GM21825 (cell line): ENCODE results near the gene CTTNBP2.

Experiments
- ATAC-seq: cut with Tn5 transposase; IDR thresholded peaks from one replicate; pipeline ENCODE4 v1.9.1; 2021; ENCODE audit warnings: mild to moderate bottlenecking, moderate library complexity; ENCODE audit not compliant: unreplicated experiment

The CTTNBP2 gene

DNA sequence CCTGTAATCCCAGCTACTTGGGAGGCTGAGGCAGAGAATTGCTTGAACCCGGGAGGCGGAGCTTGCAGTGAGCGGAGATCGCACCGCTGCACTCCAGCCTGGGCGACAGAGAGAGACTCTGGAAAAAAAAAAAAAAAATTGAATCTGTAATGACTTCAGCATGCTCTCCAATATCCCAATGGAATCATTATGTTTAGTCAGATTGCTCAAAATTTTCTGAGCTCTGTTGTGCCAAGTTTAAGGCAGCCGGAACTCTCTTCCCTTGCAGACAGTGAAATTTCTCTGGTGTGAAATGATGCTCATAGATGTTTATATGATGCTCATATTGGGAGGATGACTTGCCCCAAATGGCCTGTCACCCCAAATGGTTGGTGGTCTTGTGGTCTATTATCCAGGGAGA lies 180.9 kb downstream of the CTTNBP2 start:
- no peak for ATAC-seq

DNA sequence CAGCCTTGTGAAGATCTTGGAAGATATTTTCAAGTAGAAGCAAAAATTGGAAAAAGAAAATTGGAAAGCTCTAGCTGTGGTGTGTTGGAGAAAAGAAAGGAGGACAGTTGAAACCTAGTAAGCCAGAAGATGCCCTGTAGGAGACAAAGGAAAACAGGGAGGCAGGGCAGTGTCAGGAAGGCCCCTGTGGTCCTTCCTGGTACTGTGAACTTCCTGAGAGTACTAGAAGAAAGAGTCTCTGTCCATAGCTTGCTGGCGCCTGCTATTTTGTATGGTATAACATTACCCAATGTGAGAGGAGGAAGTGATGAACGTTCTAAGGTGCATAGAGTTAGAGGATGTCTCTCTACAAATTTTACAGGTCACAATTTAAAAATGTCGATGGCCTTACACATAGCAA lies 183.1 kb downstream of the CTTNBP2 start:
- ATAC-seq: no peak

GRCh38 chr7:117689406-117689805 lies 183.8 kb downstream of the CTTNBP2 start:
- no peak for ATAC-seq

DNA sequence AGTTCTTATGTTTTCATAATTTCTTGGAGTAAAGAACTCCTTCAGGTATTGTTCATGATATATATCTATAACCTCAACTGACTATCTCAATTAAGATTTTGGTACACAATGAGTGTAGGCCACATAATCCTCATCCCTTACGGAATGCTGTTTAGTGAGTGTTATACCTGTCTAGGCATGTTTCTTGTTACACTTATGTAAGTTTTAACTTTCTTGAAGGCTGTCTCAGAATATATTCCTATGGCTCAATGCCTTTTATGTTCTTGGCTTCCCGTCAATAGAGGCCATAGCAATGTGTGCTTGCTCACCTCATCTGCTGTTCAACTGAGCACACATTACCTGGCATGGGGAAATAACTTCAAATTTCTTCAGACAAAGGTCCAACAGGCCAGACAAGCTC lies 185.1 kb downstream of the CTTNBP2 start:
- ATAC-seq: no peak

DNA sequence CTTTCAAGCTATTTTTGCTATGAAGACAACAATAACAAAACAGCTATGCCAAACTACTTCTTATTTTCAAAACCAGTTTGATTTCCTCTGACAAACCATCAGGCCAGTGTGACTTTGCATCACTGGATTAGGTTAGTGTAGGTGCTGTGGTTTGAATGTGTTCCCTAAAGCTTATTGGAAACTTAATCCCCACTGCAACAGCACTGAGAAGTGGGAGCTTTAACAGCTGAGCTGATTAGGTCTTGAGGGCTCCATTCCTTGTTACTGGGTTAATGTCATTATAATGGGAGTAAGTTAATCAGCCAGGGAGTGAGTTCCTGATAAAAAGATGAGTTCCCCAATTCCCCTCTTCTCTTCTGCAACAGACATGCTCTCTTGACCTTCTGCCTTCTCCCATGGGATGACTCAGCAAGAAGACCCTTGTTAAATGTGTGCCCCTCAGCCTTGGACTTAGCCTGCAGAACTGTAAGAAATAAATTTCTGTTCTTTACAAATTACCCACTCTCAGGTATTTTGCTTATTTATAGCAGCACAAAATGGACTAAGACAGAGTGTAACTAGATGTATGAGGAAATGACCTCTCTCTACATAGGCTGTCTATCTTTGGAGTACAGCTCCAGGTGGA lies 186.8 kb downstream of the CTTNBP2 start:
- no peak for ATAC-seq

GRCh38 chr7:117685795-117686194 lies 187.4 kb downstream of the CTTNBP2 start:
- ATAC-seq: no peak

DNA sequence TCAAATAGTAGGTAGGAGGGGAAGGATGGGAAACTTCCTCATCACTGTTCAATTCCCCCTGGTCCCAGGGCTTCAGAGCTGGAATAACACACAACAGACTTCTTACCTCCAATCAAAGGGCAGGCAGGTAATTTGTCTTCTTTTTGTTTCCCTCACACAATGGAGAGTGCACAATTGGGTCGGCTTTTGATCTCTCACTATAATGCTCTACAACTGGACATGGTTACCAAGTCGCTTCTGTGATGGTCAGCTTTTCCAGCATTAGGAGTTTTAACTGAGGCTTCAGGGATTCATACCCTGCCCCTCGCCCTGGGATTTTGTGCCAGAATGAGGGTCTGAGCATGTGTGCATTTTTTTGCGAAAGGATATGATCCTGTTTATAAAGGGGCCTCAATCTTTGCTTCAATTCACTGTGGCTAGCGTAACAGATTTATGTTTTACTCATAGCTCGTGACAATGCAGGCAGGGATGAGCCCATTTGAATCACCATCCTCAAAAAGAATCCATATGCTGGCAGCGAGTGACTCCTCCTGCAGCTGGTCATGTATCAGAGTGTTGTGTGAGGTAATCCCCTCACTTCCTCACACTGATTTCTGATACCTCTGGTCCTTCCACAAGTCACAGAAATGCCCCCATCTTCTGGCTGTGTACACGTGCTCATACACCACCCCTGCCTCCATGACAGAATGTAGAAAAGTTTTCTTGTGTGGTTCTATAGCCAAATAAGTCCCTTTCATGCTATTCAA lies 189.6 kb downstream of the CTTNBP2 start:
- no peak for ATAC-seq

GRCh38 chr7:117682681-117683385 lies 190.4 kb downstream of the CTTNBP2 start:
- no peak for ATAC-seq

GRCh38 chr7:117679120-117679519 lies 194.1 kb downstream of the CTTNBP2 start:
- ATAC-seq: no peak

- no peak for ATAC-seq
These were observed 197.5 kb downstream of the CTTNBP2 start for GRCh38 chr7:117675497-117676435.

DNA sequence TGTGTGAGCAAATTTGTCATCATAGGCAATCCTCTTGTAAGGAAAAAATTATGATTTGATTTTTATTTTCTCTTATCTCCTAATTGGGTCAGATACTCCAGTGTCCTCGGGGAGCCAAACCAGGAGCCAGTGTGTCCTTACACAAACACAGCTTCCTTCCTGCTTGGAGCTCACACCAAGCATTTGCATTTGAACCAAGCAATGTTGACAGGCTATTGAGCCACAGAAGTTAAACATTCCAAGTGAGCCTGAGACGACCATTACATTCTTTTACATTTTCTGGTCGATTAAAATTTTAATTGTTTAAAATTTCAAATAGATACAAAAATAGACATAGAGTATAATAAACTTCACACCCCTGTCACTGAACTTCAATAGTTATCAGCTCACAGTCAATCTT lies 198.6 kb downstream of the CTTNBP2 start:
- no peak for ATAC-seq

- no peak for ATAC-seq
These were observed 199.4 kb downstream of the CTTNBP2 start for GRCh38 chr7:117673839-117674238.

- no peak for ATAC-seq
These were observed 199.9 kb downstream of the CTTNBP2 start for GRCh38 chr7:117673367-117673766.

GRCh38 chr7:117672453-117672852 lies 200.8 kb downstream of the CTTNBP2 start:
- ATAC-seq: no peak

DNA sequence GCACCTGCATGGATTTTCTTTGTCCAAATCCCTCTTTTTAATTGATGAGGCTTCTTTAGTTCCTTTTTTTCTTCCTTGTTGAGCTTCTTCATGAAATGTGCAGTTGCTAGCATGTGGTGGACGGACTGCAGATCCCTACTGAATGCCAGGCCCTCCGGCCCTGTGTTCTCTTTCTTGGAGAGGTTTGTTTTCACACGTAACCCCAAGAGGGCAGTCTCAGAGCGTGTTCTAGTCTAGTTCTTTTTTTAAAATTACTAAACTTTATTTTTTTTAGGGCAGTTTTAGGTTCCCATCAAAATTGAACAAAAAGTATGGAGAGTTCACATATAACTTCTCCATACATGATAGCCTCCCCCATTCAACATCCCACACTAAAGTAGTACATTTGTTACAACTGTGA lies 203.4 kb downstream of the CTTNBP2 start:
- ATAC-seq: no peak

GRCh38 chr7:117667456-117667855 lies 205.8 kb downstream of the CTTNBP2 start:
- ATAC-seq: no peak

DNA sequence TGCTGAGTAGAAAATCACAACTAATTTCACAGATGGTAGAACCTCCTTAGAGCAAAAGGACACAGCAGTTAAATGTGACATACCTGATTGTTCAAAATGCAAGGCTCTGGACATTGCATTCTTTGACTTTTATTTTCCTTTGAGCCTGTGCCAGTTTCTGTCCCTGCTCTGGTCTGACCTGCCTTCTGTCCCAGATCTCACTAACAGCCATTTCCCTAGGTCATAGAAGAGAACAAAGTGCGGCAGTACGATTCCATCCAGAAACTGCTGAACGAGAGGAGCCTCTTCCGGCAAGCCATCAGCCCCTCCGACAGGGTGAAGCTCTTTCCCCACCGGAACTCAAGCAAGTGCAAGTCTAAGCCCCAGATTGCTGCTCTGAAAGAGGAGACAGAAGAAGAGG lies 206.6 kb downstream of the CTTNBP2 start:
- no peak for ATAC-seq

DNA sequence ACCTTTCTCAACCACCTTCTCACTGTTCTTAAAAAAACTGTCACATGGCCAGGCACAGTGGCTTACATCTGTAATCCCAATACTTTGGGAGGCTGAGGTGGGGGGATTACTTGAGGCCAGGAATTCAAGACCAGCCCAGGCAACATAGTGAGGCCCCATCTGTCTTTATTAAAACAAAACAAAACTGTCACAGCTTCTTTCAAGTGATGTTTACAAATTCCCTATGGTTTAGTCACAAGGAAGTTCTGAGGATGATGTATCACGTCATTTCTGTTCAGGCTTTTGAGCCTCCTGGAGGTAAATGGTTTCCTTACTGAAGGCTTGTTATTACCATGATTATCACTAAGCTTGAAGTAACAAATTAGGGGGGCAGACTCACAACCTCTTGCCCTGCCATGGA lies 207.2 kb downstream of the CTTNBP2 start:
- ATAC-seq: no peak

DNA sequence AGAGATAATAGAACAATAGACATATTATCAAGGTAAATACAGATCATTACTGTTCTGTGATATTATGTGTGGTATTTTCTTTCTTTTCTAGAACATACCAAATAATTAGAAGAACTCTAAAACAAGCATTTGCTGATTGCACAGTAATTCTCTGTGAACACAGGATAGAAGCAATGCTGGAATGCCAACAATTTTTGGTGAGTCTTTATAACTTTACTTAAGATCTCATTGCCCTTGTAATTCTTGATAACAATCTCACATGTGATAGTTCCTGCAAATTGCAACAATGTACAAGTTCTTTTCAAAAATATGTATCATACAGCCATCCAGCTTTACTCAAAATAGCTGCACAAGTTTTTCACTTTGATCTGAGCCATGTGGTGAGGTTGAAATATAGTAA lies 207.9 kb downstream of the CTTNBP2 start:
- ATAC-seq: no peak

DNA sequence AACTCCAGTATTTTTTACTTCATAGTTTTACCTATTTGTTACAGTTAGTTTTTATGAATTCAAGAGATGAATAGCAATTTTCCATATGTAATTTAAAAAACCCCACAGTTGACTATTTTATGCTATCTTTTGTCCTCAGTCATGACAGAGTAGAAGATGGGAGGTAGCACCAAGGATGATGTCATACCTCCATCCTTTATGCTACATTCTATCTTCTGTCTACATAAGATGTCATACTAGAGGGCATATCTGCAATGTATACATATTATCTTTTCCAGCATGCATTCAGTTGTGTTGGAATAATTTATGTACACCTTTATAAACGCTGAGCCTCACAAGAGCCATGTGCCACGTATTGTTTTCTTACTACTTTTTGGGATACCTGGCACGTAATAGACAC lies 209.2 kb downstream of the CTTNBP2 start:
- ATAC-seq: no peak

DNA sequence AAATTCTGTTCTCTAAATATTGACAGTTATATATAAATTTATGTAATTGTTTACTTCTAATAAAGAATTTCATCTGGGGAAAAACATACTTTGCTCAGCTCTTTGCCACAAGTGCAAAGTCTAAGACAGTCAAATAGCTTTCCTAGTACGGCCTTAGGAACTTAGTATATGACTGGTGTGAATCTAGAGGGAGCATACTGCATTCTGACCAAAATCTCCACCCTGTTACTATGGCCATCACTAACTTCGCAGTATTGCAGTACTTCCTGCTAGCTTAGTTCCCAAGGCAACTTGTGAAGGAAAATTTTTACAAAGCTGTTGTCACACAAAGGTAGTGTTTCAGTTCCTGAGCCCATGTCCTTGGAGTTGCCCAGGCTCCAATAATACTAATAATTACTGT lies 211.9 kb downstream of the CTTNBP2 start:
- no peak for ATAC-seq
